Activated gamma-delta T cell treated with Interleukin-2 at 50 U/mL for 16 hours (primary cell): ENCODE results near the gene EIF3B.
"Not testable (repeated sequence)": the region's sequence is repeated elsewhere in the genome, so short reads cannot be mapped to it uniquely, and the experiment has no call there.

Experiments
- DNase-seq: peaks from one replicate; pipeline ENCODE4 v3.0.0-alpha.2; 2020

Gene EIF3B

DNA sequence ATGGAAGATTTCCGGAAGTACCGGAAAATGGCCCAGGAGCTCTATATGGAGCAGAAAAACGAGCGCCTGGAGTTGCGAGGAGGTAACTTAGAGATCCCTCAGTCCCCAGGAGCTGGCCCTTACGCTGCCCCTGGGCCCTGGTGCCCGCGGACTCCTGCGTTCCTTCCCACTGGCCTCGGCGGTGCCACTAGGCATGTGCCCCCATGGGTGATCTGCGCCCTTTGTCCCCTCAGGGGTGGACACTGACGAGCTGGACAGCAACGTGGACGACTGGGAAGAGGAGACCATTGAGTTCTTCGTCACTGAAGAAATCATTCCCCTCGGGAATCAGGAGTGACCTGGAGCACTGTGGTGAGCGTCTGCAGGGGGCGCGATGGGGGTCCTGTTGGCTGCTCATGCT lies 24.5 kb downstream of the EIF3B start:
- DNase-seq = no peak

DNA sequence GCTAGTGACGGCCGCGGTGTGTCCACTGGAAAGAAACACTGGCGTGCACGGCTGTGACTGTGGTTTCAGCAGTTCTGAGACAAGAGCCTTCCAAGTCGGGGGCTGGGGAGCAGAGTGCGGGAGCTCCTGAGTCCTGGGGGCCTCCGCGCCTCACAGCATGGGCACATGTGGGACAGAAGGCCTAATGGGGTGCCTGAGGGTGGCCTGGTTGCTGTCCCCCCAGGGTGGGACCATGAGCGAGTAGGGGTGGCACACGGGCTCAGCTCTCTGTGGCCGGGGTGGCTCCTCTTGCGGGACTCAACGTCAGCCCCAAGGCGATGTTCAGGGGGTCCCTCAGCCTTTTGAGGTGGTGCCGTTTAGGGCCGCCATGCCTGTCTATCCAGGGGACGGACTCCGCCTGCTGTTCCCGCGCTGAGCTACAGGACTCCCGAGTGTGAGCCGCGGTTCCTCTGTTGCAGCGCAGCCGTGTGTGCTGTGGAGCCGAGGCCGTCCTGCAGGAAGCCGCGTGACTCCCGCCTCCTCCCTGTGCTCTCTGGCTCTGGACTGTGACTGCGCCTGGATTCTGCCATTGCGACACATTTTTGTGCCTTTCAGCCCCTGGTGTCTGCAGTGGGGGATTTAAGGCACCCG lies 25.3 kb downstream of the EIF3B start:
- DNase-seq = no peak

- no peak for DNase-seq
Observed at GRCh38 chr7:2380461-2380860, 25.8 kb downstream of the EIF3B start.

- no peak for DNase-seq
Observed at GRCh38 chr7:2381227-2381626, 26.6 kb downstream of the EIF3B start.

GRCh38 chr7:2381881-2382509 lies 27.4 kb downstream of the EIF3B start:
- no peak for DNase-seq

DNA sequence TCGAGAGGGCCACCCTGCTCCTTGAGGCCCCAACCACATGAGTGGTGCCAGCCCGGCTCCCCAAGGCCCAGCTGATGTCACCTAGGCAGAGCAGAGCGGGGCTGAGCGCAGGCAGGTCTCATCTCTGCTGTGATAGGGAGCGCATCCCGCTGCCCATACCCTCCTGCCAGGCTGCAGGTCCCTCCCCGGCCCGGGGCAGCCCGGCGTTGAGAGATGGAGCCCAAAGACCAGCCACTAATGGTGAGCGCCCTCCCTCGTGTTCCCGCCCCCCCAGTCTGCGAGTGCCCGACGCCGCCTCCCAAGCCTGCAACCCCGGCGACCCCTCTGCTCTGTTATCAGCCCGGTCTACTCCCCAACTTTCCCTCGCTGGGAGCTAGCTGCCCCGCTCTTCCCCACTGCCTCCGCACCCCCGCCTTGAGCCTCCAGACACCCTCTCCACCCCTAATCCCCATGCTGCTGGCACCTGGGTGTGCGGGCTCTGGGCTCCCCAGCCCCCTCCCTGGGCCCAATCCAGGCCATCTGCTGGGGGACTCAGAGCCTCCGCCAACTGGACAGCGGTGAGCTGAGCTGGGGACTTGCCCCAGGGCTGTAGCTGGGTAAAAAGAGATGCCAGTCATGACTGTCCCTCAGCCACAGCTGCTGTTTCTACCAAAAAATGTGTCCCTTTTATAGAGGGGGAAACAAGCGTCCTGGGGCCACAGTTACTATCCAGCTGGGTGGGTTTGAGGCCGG lies 29.1 kb downstream of the EIF3B start:
- DNase-seq = no peak

- no peak for DNase-seq
Observed at GRCh38 chr7:2384354-2385243, 30.0 kb downstream of the EIF3B start.

- not testable (repeated sequence) for DNase-seq
Observed at GRCh38 chr7:2386122-2386521, 31.5 kb downstream of the EIF3B start.

GRCh38 chr7:2386964-2387669 lies 32.5 kb downstream of the EIF3B start:
- DNase-seq = no peak

DNA sequence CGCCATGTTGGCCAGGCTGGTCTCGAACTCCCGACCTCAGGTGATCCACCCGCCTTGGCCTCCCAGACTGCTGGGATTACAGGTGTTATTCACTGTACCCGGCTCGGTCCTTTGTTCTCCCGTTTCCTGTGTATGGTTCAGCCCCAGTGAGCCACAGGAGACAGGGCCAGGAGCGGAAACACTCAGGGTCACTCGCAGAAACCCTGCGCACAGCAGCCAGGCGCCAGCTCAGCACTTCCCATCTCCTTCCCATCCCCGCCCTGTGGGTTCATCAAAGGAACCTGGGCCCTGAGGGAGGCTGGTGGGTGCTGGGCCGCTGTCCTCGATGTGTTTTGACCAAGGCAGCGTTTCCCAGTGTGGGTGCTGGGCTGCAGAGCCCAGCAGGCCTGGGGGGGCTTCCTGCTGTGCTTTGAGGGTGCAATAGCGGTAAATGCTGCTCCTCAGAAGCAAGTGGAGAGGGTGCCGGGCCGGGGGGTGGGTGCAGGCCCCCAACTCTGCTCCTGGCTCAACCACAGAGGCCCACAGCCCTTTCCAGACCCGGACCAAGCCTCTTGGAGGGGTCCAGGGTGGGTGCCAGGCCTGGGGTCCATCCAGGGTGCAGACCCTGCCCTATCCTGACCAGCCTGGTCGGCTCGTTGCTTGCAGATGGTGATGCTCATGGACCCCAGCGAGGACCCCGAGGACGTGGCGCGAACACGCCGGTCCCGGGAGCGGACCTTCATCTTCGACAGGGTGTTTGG lies 33.4 kb downstream of the EIF3B start:
- no peak for DNase-seq

- DNase-seq = no peak
Observed at GRCh38 chr7:2388637-2388954, 34.0 kb downstream of the EIF3B start.

GRCh38 chr7:2390020-2390816 lies 35.6 kb downstream of the EIF3B start:
- not testable (repeated sequence) for DNase-seq

GRCh38 chr7:2393706-2394105 lies 39.1 kb downstream of the EIF3B start:
- DNase-seq = no peak

GRCh38 chr7:2394566-2395082 lies 40.0 kb downstream of the EIF3B start:
- DNase-seq = no peak

GRCh38 chr7:2398506-2398905 lies 43.9 kb downstream of the EIF3B start:
- DNase-seq = no peak

DNA sequence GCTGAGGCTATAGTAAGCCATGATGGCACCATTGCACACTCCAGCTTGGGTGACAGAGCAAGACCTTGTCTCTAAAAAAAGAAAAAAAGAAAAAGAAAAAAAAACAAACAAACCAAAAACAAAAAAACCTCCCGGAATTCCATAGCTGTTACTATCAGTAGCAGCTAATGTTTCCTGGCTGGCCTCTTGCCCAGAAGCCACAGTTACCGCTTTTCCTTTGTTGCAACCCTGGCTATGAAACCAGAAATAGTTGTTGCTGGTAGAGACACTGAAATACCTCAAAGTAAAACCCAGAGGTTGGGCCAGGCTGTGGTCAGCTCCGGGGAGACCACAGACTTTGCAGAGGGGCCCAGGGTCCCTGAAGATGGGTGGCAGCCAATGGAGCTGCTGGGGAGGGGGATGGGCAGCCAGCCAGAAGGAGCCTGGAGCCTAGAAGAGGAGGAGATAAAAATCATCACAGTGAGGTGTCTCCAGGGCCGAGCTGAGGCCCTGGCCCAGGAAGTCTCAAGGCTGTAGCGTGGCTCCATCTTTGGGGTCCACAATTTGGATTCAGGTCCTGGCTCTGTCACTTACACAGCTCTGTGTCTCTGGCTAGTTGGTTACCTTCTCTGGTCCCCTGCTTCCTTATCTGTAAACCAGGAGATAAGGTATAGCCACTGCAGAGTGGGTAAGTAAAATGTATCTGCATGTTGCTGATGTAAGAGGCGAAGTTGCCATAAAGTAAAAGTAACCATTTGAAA lies 45.4 kb downstream of the EIF3B start:
- no peak for DNase-seq

GRCh38 chr7:2402687-2403013 lies 48.0 kb downstream of the EIF3B start:
- no peak for DNase-seq

DNA sequence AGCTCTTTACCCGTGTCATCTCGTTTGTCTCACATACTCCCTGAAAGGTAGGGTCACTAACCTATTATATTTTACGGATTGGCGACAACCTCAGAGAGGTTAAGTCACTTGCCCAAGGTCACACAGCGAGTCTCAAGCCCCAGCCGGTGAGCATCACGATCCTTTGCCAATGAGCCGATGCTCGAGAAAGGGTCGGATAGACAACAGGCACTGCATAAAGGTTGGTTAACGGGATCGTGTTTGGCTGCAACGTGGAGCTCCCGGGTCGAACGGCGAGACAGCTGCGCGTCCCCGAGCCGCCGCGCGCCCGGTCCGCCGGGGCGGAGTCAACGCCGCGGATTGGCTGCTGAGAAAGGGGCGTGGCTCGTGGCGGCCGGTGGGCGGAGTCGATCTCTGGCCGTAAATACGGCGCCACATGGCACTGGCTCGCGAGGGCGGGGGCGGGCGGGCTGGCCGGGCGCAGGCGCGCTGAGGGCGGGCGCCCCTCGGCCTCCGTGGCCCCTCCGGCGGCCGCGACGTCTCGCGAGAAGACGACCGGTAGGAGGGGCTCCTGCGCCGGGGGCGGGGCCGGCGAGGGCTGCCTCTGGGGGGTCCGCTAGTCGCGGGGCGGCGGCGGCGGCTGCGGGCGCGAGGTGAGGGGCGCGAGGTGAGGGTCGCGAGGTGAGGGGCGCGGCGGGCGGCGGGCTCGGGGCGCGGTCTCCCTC lies 48.5 kb downstream of the EIF3B start, which contains the start of gene CHST12:
TSS of gene CHST12 (plus strand) at position 598 of the 704 bp plus-strand sequence. CDS start 29,029 bp downstream, outside the sequence.
- peak; percentile 93 for DNase-seq
